Natural killer cell treated with Interleukin-12 subunit alpha and Interleukin-12 subunit beta and Interleukin-15 and Interleukin-18, amount 100 ng/mL, for 72 hours (primary cell): ENCODE results near the gene CDC42BPB. TPM values are rescaled to one million over a fixed set of nuclear protein-coding genes. Genes with fewer than 3 reads are reported as not detected.

Experiments
- ATAC-seq, 2 donors: fragments of 150-1000 bp; cut with Tn5 transposase in 1 of 2; sonication (Bioruptor Pico), chemical (Tn5 transposase) in 1 of 2; 2 replicates each; pipeline ENCODE4 v1.10.0; 2021
- DNase-seq: peaks from one replicate; pipeline ENCODE4 v3.0.0; 2022; ENCODE audit warnings: low spot score
- H3K27ac Mint-ChIP-seq, 2 donors: 1 replicate in 1 of 2; 2 replicates in 1 of 2; pipeline ENCODE4 v1.8.0; 2022; ENCODE audit warnings: mixed read lengths in 2 of 2, mild to moderate bottlenecking in 1 of 2, moderate library complexity in 1 of 2
- H3K27me3 Mint-ChIP-seq, 2 donors: 1 replicate in 1 of 2; 2 replicates in 1 of 2; pipeline ENCODE4 v1.8.0; 2022; ENCODE audit warnings: mixed read lengths in 2 of 2
- H3K36me3 Mint-ChIP-seq: one replicate; pipeline ENCODE4 v1.8.0; 2022; ENCODE audit warnings: mixed read lengths
- H3K4me1 Mint-ChIP-seq, 2 donors: 1 replicate in 1 of 2; 2 replicates in 1 of 2; pipeline ENCODE4 v1.8.0; 2022; ENCODE audit warnings: low read depth in 2 of 2, mixed read lengths in 2 of 2, mild to moderate bottlenecking in 1 of 2
- H3K4me3 Mint-ChIP-seq: one replicate; pipeline ENCODE4 v1.8.0; 2022; ENCODE audit warnings: mixed read lengths
- H3K9me3 Mint-ChIP-seq: 2 replicates; pipeline ENCODE4 v1.8.0; 2022; ENCODE audit warnings: mixed read lengths
- total RNA-seq, 2 donors: library from RNA; stranded (reverse); gene quantifications; one replicate each; pipeline ENCODE4 v1.2.3, GENCODE V29; 2022

Gene CDC42BPB
- total RNA-seq, 2 donors from 2014 or later: 2.2 to 3.6 TPM

DNA sequence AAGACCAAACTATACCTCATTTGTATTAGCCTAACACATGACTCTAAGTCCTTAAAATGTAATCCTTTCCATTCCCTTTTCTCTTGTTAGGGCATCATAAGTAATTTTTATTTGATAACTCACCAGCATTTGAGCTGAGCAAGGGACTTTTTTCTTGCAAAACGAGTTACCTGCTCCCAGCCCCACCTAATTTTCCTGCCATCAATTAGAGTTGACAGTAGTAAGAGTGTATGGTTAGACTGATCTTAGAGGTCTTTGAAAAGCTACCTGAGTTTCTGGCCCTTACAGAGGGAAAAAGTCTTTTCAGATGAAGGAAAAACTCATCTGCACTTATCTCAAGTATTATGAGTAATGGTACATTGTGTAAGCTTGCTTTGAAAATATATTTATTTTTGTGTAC is 168.6 kb downstream of the CDC42BPB start:
- H3K36me3 Mint-ChIP-seq: no peaks in the 10 kb centered on the region
- H3K9me3 Mint-ChIP-seq: no peaks in the 10 kb centered on the region
- no peak for ATAC-seq
- H3K4me3 Mint-ChIP-seq: no peak overlapping the region
- DNase-seq: no peak
- H3K27ac Mint-ChIP-seq: no peak overlapping the region
- H3K27me3 Mint-ChIP-seq: no peaks in the 10 kb centered on the region
- peaks cover 0 to 3% of the 10 kb centered on the region in 2 donors for H3K4me1 Mint-ChIP-seq

- Mint-ChIP-seq H3K27me3 (no peaks in the 10 kb centered on the region), H3K9me3 (no peaks in the 10 kb centered on the region), H3K4me1 (peaks cover 8 to 13% of the 10 kb centered on the region in 2 donors), H3K27ac (no peak overlapping the region), H3K36me3 (peaks cover 6% of the 10 kb centered on the region), H3K4me3 (no peak overlapping the region)
- ATAC-seq (peak in 1 of 2 donors; percentile 17), DNase-seq (no peak)
Measured at GRCh38 chr14:102885737-102886447, 171.5 kb downstream of the CDC42BPB start.

DNA sequence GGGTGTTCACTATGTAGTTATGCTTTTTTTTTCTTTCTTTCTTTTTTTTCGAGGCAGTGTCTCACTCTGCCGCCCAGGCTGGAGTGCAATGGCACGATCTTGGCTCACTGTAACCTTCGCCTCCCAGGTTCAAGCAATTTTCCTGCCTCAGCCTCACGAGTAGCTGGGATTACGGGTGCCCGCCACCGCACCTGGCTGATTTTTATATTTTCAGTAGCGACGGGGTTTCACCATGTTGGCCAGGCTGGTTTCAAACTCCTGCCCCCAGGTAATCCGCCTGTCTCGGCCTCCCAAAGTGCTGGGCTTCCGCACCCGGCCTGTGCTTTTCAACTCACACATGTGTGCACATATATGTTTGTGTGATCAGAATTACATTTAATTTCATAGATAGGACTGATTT is 173.8 kb downstream of the CDC42BPB start:
- H3K4me1 Mint-ChIP-seq: peaks cover 8 to 13% of the 10 kb centered on the region in 2 donors

GRCh38 chr14:102883089-102883541 is 174.2 kb downstream of the CDC42BPB start:
- peaks cover 8 to 13% of the 10 kb centered on the region in 2 donors for H3K4me1 Mint-ChIP-seq

More for the DNA sequence above, 173.8 kb downstream of the CDC42BPB start:
- ATAC-seq (no peak), DNase-seq (no peak)
- H3K36me3 Mint-ChIP-seq: peaks cover 6% of the 10 kb centered on the region
- no peak overlapping the region for H3K4me3 Mint-ChIP-seq
- H3K27me3 Mint-ChIP-seq: no peaks in the 10 kb centered on the region
- no peaks in the 10 kb centered on the region for H3K9me3 Mint-ChIP-seq
- peak overlapping the region; percentile 45 to 49 for H3K27ac Mint-ChIP-seq

More at GRCh38 chr14:102883089-102883541, 174.2 kb downstream of the CDC42BPB start:
- ATAC-seq (peak; percentile 72 to 86), DNase-seq (no peak)
- H3K27me3 Mint-ChIP-seq: no peaks in the 10 kb centered on the region
- H3K4me3 Mint-ChIP-seq: no peak overlapping the region
- peak overlapping the region; percentile 45 to 49 for H3K27ac Mint-ChIP-seq
- no peaks in the 10 kb centered on the region for H3K9me3 Mint-ChIP-seq
- peaks cover 6% of the 10 kb centered on the region for H3K36me3 Mint-ChIP-seq

Other genes with a start within 250 kb of the CDC42BPB start
- gene AMN, start 134.9 kb downstream of the CDC42BPB start, total RNA-seq: 1 to 10 TPM in 1 of 2 donors, under 1 TPM in 1; 0.21 to 1.0 TPM
- gene LBHD2, start 26.7 kb upstream of the CDC42BPB start, total RNA-seq: not detected
- not detected for gene EXOC3L4, start 37.2 kb upstream of the CDC42BPB start, total RNA-seq
- 1 to 10 TPM; 8.1 to 9.6 TPM for gene TNFAIP2, start 65.9 kb upstream of the CDC42BPB start, total RNA-seq